GM13977 (cell line): Measurements from ENCODE around the gene TRAIP.
"Not testable (repeated sequence)": the region's sequence is repeated elsewhere in the genome, so short reads cannot be mapped to it uniquely, and the experiment has no call there.

Source experiments
- DNase-seq: peaks from one replicate; pipeline ENCODE4 v3.0.0; 2012; ENCODE audit warnings: low spot score
- in situ Hi-C: fragments of 300-500 bp; cut with MboI; formaldehyde crosslinking; loops from one replicate; pipeline ENCODE4 v1.12.0; 2022; ENCODE audit warnings: low sequenced_read_pairs, low pct_unique_long_range_greater_than_20kb, mixed read lengths, inconsistent platforms; ENCODE audit not compliant: unreplicated experiment
- TF ChIP-seq, protein P1 (sequence below): IDR thresholded peaks from 2 replicates; pipeline ENCODE4 v1.5.1; 2012; ENCODE audit warnings: mild to moderate bottlenecking, control low read depth; ENCODE audit not compliant: insufficient read depth; ENCODE audit errors: extremely low read depth, missing control alignments

Gene TRAIP, protein sequence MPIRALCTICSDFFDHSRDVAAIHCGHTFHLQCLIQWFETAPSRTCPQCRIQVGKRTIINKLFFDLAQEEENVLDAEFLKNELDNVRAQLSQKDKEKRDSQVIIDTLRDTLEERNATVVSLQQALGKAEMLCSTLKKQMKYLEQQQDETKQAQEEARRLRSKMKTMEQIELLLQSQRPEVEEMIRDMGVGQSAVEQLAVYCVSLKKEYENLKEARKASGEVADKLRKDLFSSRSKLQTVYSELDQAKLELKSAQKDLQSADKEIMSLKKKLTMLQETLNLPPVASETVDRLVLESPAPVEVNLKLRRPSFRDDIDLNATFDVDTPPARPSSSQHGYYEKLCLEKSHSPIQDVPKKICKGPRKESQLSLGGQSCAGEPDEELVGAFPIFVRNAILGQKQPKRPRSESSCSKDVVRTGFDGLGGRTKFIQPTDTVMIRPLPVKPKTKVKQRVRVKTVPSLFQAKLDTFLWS

DNA sequence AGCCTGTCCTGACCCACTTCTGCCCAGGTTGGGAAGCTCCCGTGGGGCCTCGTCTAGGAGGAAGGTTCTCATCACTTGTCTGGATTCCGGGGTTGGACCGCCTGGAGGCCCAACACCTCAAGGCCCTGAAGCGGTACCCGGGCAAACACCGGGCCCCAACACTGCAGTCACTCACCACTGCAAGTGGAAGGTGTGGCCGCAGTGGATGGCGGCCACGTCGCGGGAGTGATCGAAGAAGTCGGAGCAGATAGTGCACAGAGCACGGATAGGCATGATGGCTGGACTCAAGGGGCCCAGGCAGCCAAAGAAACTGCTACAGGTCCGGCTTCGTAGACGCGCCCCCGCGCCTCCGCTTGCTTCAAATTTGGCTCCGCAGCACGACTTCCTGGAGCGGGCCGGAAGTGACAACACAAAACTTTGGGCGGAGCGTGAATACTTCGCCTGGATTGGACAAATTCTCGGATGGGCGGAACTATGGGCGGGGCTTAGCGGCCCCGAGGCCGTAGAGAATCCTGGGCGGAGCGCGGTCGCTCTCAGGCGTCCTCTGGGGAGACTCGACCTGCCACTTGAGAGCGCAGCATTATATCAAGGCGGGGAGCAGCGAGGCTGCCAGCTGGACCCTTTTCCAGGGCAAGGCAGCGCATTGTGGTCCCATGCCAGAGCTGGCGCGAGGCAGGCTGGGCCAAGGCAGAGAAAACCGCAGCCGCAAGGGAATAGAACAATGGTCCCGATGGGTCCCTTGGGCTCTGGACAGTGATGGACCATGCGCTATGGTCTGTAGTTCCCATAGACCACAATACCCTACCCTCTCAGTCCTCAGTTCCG lies at the start of gene TRAIP:
Gene TRAIP, minus strand, starts transcription at position 384 of the 825 bp plus-strand sequence. Its CDS starts 111 bp downstream, at position 273.
- TF ChIP-seq, protein P1, sequence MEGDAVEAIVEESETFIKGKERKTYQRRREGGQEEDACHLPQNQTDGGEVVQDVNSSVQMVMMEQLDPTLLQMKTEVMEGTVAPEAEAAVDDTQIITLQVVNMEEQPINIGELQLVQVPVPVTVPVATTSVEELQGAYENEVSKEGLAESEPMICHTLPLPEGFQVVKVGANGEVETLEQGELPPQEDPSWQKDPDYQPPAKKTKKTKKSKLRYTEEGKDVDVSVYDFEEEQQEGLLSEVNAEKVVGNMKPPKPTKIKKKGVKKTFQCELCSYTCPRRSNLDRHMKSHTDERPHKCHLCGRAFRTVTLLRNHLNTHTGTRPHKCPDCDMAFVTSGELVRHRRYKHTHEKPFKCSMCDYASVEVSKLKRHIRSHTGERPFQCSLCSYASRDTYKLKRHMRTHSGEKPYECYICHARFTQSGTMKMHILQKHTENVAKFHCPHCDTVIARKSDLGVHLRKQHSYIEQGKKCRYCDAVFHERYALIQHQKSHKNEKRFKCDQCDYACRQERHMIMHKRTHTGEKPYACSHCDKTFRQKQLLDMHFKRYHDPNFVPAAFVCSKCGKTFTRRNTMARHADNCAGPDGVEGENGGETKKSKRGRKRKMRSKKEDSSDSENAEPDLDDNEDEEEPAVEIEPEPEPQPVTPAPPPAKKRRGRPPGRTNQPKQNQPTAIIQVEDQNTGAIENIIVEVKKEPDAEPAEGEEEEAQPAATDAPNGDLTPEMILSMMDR, result peak; percentile 12
- DNase-seq, result peak; percentile 99
- in situ Hi-C loops, result no loop called here

DNA sequence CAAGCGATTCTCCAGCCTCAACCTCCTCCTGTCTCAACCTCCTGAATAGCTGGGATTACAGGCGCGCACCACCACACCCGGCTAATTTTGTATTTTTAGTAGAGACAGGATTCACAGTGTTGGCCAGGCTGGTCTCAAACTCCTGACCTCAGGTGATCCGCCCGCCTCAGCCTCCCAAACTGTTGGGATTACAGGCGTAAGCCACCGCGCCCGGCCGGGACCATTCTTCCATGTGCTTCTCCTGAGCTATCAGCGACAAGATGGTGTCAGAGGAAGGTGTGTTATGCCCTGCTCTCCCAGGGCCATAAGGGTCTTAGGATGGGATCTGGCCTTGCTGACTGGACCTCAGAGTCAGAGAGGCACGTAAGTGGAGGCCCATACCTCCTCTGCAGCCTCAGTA lies 48.1 kb upstream of the TRAIP start:
- in situ Hi-C loops, DNase-seq: not testable (repeated sequence)

DNA sequence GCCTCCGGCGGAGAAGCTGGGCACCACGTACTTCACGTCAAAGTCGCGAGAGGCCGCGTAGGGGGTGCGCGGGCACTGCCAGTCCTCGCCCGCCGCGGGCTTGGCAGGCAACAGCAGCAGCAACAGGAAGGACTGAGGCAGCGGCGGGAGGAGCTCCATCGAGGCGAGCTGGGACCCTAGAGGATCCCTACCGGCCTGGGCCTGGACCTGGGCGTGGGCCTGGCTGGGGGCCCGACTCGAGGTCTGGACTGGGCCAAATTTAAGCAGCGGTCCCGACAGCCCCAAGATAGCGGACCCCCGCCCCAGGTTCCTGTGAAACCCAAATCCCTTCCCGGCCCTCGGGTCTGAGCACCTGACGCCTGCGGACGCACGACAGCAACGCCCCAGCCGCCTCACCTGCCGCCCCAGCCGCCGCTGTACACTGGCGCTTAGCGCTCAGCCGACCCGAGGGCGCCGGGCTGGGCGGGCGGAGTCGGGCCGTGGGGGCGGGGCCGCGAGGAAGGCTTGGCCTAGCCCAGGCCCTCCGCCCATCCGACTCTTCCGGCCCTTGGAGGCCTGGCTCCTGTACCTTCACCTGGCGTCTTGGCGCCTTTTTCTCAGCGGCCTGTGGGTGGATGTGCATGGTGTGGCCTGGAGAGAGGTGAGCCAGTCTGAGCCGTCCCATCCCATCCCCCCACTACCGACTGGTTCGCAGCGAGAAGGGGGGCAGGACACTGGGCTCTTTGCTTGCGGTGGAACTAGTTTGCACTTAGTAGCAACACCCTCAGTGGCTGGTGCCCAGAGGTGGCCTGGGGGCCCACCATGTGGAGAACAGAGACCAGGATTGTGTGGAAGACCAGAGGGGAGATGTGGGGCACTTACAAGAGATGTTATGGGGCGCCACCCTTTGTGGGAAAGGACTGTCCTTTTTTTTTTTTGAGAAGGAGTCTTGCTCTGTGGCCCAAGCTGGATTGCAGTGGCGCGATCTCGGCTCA lies 47.4 kb upstream of the TRAIP start, which contains the start of gene MST1R:
Gene MST1R, minus strand, starts transcription at position 423 of the 974 bp plus-strand sequence. Its CDS starts 264 bp downstream, at position 159.
- TF ChIP-seq, protein P1, result no peak
- in situ Hi-C loops, result no loop called here
- peak; percentile 93 for DNase-seq

DNA sequence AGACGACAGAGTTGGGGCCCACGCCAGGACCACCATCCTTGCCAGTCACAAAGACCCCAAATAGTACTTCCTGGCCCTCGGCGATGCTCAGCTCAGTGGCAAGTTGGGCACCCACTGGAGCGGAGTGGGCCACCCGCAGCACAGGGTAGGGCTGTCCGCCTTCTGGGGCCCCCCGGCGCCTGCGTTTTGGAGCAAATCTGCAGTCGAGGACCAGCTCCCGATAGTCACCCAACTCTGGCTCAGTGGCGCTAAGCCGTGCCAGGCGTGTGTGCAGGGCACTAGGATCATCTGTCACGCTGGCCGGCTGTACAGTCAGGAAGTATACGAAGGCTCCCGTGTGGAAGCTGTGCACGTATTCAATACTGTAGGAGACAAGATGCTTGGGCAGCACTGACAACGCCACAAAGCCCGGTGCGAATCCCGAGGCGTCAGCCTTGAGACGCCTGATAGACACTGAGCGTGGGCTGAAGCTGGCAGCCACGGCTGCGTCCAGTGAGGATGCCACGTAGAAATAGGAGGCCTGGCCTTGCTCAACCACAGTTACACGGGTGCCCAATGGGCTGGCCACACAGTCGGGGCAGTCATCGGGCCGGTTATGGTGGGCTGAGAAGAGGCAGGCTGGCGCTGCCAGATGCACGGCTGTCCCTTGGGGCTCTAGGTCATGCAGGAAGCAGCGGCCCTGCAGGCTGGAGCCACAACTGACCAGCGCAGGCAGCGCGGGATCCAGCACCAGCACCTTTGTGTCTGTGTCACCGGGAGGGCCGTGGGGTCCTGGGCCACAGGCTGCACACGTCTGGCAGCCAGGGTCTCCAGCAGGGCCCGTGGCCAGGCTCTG lies 46.4 kb upstream of the TRAIP start:
- no peak for DNase-seq
- in situ Hi-C loops, result no loop called here
- TF ChIP-seq, protein P1, result no peak

DNA sequence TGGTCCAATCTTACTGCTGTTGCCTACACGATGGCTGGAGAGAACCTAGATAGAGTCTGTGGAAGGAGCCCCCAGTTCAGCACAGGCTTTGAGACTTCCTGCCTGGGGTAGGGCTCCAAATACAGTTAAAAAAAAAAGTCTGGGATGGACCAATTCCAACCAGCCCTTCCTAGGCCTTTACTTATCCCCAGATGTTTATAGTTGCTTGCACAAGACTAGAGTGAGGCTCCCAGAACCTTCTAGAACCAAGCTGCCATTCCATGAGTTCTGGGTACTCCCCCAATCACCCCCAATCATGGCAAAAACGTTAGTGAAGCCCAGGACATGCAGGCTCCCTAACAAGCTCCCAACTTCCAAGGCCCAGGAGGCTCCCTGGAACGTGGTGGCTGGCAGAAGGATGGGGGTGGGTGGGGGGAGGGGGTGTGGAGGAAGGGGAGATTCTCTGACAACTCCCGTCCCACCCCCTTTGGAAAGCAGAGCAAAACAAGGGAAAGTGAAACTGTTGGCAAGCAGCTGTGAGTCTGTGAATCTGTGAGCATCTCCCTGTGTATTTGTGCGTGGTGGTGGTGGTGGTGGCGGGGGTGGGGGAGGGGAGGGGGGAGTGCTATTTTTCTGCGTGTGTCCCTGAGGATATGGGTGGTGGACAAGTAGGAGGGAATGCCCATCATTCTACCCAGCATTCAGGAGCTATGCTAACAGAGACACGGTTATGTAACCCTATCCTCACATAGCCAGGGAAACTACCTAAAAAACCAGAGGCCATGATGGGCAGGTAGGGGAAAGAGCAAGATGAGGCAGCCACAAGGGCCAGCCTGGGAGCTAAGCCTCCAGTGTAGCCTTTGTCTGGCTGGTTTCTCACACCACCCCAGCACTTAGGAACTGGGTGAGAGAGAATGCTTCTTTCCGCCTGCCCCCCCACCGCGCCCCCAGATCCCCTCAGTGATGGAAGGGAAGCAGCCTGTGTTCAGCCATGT lies 45.3 kb upstream of the TRAIP start:
- peak; percentile 75 for DNase-seq
- in situ Hi-C loops, result no loop called here

More for the DNA sequence above, 45.3 kb upstream of the TRAIP start:
- TF ChIP-seq, protein P1, result no peak
